NCI-H2196 treated with DMSO at 0.1 percent for 48 hours (cell line): Measurements from ENCODE around the gene PLEKHB2.
"Not testable (repeated sequence)": the region's sequence is repeated elsewhere in the genome, so short reads cannot be mapped to it uniquely, and the experiment has no call there.

ENCODE experiments used
- DNase-seq: peaks from one replicate; lab custom pipeline; 2025; ENCODE audit not compliant: unreplicated experiment; lab: John Stamatoyannopoulos, UW

The PLEKHB2 gene

DNA sequence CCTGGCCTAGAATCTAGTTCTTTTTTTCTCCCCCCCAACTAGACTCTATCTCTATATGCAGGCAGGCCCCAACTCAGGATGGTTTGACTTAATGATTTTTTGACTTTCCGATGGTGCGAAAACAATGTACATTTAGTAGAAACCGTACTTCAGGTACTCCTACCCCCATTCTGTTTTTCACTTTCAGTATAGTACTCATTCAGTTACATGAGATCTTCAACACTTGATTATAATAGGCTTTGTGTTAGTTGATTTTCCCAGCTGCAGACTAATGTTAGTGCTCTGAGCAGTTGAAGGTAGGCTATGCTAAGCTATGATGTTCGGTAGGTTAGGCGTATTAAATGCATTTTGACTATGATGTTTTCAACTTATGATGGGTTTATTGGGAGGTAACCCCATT, 37.7 kb downstream of the PLEKHB2 start:
- DNase-seq: no peak

DNA sequence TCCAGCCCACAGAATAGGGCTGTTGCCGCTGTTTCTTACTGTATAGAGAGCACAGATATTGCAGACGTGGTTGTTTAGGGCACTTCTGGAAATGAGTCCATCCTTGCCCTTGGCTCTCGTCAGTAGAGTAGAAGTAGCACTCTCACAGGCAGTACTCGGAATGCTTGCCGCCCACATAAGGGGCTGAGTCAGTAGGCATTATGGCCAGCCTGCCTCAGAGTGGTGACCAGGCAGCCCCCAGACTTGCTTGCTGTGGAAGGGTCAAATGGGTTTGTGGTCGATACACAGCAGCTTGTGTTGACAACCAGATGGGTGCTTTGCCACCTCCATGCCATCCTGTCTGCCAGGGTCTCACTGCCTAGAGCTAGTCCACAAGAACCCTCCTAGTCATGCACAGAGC, 38.7 kb downstream of the PLEKHB2 start:
- DNase-seq: no peak

DNA sequence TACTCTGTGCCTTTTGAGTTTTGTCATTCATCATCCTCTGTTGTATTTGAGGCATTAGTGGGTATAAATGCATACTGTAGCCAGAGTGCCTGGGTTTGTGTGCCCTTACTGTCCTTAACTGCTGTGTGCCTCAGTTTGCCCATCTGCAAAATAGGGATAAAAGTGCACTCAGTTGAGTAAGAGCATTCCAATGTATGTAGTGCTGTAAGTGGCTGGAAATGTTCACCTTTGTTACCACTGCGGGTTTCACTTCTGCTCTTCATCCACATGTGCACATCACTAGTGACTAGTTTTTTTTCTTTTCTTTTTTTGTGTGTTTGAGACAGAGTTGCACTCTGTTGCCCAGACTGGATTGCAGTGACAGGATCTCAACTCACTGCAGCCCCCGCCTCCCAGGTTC, 39.9 kb downstream of the PLEKHB2 start:
- no peak for DNase-seq

DNA sequence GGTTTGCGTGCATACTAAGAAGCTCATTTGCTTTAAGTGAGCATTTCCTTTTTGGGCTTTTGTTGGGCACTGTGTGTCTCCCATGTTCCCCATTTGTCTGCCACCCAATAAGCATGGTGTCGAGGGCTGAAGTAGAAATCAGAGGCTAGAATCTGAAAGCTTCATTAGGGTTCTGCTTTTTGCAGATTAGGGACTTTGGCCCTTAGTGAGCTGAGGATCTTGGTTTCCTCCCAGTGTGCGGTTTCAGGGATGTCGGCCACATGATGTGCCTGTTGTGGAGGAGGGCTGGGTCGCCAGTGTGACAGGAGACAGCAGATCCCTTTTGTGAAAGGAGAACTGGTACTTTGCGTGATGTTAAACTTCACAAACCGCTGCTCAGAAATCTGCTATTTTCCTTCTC, 41.1 kb downstream of the PLEKHB2 start:
- no peak for DNase-seq

DNA sequence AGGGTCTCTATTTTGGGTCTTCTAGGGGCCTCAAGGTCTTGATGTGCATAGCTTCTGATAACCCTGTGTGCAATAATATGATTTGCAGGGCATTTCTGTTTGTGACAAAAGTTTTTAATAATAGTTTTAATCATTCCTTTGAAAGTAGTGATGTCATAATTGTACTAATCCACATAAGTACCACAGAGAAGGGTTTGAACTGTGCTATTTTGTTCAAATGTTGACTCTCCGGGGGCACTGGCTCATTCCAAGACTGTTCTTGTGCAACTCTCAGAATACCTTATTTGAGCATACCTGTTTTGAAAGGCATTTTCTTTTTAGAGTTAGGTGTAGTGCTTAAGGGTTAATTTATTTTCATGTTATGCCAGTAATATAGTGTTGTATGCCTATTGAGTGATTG, 41.6 kb downstream of the PLEKHB2 start:
- DNase-seq: no peak

DNA sequence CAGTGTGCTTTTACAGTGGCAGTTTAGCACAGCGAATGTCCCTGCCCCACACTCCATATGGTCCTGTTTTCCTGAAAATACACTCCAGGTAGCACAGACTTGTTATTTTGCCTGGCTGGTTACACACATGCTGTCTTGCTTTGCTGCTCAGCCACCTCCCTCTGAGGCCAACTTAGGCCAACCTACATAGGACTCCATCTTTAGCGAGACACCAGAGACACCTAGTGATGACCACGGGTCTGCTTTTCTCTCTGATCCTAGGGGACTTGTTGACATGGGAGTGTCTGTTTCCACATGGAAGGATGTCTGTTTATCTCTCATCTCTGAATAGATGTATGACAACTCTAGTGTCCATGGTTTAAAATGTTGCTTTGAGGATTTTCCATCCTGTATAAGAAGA, 43.3 kb downstream of the PLEKHB2 start:
- no peak for DNase-seq

DNA sequence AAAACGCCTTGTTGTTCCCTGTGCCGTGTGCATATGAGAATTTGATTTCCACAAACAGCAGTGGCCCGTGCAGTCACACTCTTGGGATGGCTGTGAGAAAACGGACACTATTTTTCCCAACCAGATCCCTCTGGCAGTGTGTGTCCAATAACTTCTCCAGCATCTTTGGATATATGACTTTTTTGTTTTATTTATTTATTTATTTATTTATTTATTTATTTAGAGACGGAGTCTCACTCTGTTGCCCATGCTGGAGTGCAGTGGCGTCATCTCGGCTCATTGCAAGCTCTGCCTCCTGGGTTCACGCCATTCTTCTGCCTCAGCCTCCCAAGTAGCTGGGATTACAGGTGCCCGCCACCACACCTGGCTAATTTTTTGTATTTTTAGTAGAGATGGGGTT, 45.0 kb downstream of the PLEKHB2 start:
- not testable (repeated sequence) for DNase-seq

DNA sequence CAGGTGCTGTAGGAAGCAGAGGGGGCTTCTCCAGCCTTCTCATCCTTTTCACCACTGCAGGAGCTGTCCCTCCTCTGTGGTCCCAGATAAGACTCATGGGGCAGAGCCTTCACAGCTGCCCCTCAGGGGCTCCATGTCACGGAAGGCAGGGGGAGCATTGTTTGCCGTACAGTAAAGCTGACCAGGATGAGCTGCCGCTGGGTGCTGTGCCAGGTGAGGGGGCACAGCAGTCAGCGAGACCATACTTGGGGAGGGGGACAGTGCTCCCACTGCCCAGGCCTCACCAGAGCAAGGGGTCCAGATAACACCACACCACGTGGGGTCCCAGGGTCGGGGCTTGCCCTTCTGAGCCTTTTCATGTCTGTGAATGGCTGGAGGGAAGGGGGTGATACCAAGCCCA, 46.3 kb downstream of the PLEKHB2 start:
- no peak for DNase-seq

DNA sequence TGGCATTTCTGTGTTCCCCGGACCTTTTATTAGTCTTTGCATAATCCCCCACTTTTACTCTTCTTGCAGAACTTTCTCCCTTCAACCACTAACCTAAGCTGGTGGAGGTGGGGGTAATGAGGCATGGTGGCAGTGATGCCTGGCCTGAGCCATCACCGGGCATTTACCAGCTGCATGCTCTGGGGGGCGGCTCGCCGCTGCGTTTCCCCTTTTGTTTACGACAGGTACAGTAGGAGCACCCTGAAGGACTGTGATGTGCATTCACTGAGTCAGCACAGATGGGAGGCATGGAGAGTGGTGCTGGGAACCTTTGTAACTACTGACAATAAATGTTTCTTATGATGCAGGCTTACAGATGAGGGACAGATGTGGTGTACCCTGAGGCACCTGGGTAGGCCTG, 46.9 kb downstream of the PLEKHB2 start:
- no peak for DNase-seq

DNA sequence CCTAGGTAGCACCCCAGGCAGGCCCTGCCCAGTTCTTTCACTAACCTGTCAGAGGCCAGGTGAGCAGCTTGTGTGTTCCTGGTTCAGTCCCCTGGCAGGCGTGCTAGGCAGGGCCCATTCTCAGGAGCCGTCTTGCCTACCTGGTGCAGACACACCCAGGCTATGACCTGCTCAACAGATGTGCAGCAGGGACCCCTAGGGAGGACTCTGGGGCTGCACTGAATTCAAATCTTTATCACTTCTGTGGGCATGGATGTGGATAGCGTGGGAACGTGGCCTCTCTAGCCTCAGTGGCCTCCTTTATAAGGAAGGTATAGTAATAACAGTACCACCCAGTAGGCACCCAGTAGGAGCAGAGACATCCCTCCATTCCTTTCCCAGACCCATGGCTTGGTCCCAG, 48.4 kb downstream of the PLEKHB2 start:
- DNase-seq: no peak

DNA sequence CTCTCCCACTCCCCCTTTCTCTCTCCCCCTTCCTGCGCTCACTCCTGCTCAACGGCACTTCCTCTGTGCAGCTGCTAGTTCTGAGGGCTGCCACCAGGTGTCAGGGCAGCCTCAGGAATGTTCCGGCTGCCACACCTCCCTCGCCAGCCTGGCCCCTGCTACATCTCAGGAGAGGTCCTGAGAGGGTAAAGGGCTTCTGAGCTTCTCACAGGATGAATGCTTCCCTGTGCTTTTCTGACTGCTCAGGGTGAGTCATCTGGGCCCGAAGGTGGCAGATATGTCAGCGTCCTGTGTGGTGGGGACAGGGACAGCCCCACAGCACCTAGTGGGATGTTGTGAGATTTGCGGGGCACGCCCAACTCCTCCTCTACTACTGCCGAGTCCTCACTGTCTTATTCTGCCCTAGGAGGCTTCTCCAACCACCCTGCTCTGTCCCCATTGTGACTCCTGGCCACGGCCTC, 49.0 kb downstream of the PLEKHB2 start:
- peak; percentile 36 for DNase-seq

DNA sequence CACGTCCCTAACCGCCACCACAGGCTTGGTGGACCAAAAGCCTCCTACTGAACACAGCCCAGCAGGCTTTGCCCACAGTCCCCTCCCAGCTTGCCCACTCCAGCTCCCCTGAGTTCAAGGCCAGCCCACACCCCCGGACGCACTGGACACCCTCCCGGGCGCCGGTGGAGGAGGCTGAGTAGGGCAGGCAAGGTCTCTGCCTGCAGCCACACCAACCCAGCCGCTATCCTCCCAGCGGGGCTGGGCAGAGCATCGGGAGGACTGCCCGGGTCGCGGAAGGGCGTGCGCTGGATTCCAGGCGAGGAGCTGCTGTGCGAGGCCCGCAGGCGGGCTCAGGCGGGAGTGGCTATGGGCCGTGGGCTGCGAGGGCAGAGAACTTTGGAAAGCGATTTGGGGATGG, 49.5 kb downstream of the PLEKHB2 start:
- no peak for DNase-seq

DNA sequence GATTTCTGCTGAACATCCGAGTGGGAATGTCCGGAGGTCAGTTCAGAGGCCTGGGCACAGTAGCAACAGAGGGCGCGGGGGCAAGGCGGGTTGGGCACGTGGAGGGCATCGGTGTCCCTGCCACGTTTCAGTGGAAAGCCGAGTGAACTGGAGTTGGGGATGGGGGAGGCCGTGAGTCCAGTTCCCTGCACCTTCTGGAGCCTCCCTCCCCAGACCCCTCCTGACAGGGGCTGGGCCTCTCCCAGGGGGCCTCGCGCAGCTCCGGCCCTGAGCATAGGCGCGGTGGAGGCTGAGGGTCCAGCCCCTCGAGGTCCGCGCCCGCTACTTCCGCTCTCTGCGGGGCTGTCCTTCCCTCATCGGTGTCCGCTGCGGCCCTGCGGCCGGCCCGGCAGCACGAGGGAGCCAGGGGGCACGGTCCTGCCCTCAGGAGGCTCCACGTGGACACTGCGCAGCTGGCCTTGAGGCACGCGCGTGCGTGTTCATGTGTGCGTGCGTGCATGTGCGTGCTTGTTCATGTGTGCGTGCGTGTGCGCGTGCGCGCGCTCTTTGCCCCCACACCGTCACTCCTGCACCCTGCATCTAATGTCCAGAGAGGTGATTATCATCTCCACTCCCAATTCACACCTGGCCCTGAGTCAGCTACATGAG, 50.2 kb downstream of the PLEKHB2 start:
- DNase-seq: no peak

DNA sequence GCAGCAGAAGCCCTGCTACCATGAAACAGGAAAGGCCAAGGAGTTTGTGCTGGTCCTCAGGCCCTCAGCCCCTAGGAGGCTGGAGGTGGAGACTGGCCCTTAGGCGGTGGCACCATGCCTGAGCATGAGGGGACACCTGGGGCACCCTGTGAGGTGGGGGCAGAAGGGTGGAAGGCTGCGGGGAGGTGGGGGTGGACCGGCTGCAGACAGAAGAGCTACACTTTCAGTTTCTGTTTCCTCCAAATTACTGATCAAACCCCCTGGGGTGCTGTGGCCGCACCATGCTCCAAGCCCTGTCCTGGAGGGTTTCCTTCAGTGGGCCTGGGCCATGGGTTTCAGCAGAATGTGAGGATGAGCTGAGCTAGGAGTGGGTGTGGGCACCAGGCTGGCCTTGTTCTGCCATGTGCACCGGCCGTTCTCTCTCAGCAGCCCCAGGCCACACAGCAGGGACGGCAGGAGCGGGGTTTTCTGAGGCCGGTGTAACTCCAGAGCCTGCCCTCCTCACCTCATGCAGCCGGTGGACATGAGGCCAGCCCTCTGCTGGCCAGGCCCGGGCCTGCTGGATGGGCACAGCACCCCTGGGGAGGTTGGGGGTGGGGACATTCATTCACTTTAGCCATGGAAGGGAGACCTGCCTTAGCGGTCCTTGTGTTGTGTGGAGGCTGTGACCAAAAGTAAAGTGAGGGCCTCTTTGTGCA, 51.5 kb downstream of the PLEKHB2 start:
- no peak for DNase-seq

DNA sequence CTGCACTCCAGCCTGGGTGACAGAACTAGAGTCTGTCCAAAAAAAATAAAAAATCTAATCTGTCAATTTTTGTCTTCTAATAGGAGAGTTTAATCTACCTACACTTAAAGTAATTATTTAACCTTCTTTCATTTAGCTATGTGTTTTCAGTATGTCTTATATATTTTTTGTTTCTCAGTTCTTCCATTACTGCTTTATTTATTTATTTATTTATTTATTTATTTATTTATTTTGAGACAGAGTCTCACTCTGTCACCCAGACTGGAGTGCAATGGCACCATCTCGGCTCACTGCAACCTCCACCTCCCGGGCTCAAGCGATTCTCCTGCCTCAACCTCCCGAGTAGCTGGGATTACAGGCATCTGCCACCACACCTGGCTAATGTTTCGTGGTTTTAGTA, 60.4 kb downstream of the PLEKHB2 start:
- DNase-seq: not testable (repeated sequence)

DNA sequence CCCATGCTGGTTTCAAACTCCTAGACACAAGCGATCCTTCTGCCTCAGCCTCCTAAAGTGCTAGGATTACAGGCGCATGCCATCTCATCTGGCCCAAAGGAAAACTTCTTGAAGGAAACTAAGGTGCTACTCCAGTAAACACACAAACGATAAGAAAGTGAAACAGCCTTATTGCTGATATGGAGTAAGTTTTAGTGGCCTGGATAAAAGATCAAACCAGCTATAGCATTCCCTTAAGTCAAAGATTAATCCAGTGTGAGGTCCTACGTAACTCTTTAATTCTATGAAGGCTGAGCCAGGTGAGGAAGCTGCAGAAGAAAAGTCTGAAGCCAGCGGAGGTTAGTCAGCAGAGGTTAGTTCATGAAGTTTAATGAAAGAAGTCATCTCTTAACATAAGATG, 63.4 kb downstream of the PLEKHB2 start:
- DNase-seq: no peak

DNA sequence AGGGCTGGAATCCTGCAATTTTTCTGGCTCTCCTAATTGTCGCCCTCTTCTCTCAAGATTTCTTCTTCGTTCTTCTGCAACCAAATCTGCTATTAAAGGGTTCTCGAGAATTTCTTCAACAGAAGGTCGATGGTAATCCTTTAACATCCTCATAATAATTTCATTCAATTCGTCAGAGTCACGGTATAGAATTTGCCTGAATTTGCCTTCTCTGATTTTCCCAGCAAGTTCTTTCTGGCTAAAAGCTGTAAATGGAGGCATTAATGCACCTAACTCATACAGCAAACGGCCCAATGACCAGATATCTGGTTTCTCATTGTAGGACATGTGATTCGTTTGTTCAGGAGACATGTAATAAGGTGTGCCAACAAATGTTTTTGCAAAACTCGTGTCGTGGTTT, 72.9 kb downstream of the PLEKHB2 start:
- DNase-seq: not testable (repeated sequence)

DNA sequence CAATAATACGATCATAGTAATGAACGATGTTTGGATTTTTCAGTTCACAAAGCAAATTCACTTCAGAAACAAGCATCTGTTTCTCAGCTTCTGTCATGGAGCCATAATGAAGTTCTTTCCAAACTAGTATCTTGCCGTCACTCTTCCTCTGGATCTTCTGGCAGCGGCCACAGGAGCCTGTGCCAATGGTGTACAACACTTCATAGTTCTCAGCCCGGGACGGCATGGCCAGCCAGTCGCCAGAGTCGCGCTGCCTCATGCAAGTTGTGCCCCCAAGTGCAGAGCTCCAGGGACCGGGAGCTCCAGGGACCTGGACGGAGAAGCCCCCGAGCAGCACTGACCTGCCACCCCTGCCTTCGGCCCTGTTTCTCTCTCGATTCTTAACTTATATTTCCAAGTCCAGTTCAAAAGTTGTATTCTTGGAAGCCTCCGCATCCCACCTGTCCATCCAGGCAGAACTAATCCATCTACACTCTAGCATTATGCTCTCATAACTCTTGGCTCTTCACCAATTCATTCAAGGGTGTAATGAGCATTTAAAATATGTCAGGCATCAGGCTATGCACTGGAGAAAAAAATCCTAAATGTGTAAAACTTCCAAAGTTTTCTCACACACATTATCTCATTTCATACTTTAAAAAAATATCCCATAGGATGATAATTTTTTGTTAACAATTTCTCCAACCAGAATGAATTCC, 73.7 kb downstream of the PLEKHB2 start:
- DNase-seq: not testable (repeated sequence)

DNA sequence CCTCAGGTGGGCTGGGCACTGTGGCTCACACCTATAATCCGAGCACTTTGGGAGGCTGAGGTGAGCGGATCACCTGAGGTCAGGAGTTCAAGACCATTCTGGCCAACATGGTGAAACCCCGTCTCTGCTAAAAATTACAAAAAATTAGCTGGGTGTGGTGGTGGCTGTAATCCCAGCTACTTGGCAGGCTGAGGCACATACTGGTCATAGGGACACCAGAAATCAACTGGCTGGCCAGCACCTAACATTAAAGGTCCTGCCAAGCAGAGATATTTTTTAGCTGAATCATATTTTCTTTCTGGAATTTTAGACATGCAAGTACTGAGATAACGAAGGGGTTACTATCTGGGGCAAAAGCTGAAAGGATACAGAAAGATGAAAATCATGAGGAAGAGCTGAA, 76.3 kb downstream of the PLEKHB2 start:
- not testable (repeated sequence) for DNase-seq

DNA sequence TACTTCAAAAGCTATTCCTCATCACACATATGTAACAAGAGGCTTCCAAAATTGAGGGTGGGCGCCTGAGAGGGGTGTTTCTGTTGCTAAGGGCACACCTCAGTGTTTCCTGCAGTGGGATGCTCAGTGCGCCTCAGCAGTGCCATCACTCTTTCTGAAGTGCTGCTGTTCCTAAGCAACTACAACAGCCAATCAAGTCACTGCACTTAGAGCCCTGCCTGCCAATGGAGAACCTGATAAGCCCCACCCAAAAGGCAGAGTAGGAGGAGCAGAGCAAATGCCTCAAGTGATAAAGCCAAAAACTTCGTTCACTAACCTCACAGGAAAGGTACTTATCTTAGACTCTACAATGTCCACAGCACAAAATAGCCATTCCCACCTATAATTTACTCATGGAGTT, 88.3 kb downstream of the PLEKHB2 start:
- DNase-seq: not testable (repeated sequence)

DNA sequence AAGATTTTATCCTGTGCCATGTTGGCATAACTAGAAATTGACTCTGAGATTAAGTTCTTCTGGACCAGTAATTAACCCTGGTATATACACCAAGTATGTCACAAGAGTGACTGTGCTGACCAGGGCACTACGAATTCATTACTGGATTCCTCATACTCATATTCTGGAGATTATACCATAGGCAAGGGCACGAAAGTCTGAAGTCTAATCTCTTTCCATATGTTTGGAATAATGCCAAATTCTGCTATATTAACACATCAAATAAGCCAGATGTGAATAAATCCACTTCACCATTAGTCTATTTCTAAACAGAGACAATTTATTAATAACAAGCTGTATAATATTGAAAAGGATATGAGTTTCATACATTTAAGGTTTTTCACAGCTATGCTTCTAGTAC, 91.0 kb downstream of the PLEKHB2 start:
- DNase-seq: not testable (repeated sequence)
